ENCODE measurements around the gene CMTM8. TPM values are rescaled to one million over a fixed set of nuclear protein-coding genes. Genes with fewer than 3 reads are reported as not detected.

Gene CMTM8
- total RNA-seq, 6 experiments from 2014 or later, result 13.3 to 27.1 (median 20.9) TPM

DNA sequence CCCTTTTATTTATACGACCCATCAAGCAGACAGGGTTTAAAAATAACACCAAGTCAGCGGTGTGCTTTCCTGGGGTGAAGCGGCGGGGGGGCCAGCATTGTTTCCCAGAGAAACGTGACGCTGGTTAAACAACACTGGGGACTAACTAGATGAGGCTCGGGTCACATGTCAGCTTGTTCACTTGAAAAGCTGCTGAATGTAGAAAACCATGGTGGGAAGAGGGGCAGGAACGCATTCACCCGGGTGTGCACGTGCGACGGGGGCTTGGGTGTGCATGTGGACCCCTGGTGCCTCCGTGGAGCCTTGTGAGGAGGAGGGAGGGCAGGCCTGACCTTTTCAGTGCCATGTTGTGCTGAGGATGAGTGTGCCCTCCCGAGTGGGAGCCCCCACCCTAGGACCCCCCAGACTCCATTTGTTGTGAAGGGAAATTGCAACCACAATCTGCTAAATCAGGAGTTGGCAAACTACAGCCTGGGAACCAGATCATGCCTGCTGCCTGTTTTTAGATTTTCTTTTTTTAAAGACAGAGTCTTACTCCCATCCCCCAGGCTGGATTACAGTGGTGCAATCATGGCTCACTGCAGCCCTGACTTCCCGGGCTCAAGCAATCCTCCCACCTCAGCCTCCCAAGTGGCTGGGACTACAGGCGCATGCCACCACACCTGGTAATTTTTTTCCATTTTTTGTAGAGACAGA lies 82.8 kb downstream of the CMTM8 start:
- intact Hi-C loops (cut with DNase I), result no loop called here
- Histone ChIP-seq H3K9me3 (no peaks in the 10 kb centered on the region), H3K4me1 (peaks cover 0 to 13% (median 1%) of the 10 kb centered on the region in 4 donors), H3K36me3 (no peaks in the 10 kb centered on the region), H3K27me3 (no peaks in the 10 kb centered on the region), H3K27ac (no peak overlapping the region), H3K4me3 (no peak overlapping the region)
- DNase-seq (no peak), ATAC-seq (peak in 3 of 4 donors; percentile 23 to 50 (median 25))
- TF ChIP-seq CTCF (IDR thresholded peaks at IDR 0.05) (no peak), POLR2A (IDR thresholded peaks at IDR 0.05) (no peak)
- 76% methylated on average over 10 of the region's 16 CpGs for WGBS (ENCODE audit: insufficient coverage, low coverage, low lambda C conversion rate, missing lambda C conversion rate)

GRCh38 chr3:32322311-32322710 lies 83.8 kb downstream of the CMTM8 start:
- DNase-seq (no peak), ATAC-seq (no peak)
- WGBS (ENCODE audit: insufficient coverage, low coverage, low lambda C conversion rate, missing lambda C conversion rate), result 67% methylated on average over 1 of the region's 1 CpG
- Histone ChIP-seq H3K9me3 (no peaks in the 10 kb centered on the region), H3K27ac (no peak overlapping the region), H3K4me3 (no peak overlapping the region), H3K36me3 (no peaks in the 10 kb centered on the region), H3K27me3 (no peaks in the 10 kb centered on the region), H3K4me1 (peaks cover 0 to 13% (median 0%) of the 10 kb centered on the region in 4 donors)
- TF ChIP-seq POLR2A (IDR thresholded peaks at IDR 0.05) (no peak), CTCF (IDR thresholded peaks at IDR 0.05) (no peak)
- intact Hi-C loops (cut with DNase I), result no loop called here

DNA sequence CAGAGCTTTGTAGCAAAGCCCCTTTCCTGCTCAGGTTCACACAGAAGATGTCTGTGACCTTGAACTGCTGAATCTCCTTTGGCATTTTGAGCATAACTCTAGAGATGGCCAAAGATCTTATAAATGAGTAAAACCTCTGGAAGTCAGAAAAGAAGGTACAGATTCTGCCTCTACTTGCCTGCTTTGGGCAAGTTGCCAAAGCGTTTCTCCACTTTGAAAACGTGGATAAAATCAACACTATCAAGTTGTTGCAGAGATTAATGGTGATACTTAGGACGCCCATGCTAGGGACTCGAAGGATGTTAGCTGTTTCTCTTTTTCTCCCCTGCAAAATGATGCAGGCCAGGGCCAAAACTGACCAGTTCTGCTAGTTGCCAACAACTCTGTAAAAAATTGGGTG lies 85.1 kb downstream of the CMTM8 start:
- DNase-seq, result no peak
- intact Hi-C loops (cut with DNase I), result no loop called here
- TF ChIP-seq CTCF (IDR thresholded peaks at IDR 0.05) (no peak), POLR2A (IDR thresholded peaks at IDR 0.05) (no peak)
- 65% methylated on average over 4 of the region's 4 CpGs for WGBS (ENCODE audit: insufficient coverage, low coverage, low lambda C conversion rate, missing lambda C conversion rate)
- ATAC-seq, result no peak
- Histone ChIP-seq H3K9me3 (no peaks in the 10 kb centered on the region), H3K4me3 (no peak overlapping the region), H3K4me1 (peaks cover 0 to 13% (median 0%) of the 10 kb centered on the region in 4 donors), H3K27ac (no peak overlapping the region), H3K36me3 (no peaks in the 10 kb centered on the region), H3K27me3 (no peaks in the 10 kb centered on the region)

GRCh38 chr3:32325201-32325600 lies 86.7 kb downstream of the CMTM8 start:
- DNase-seq, result no peak
- WGBS (ENCODE audit: insufficient coverage, low coverage, low lambda C conversion rate, missing lambda C conversion rate), result 71% methylated on average over 4 of the region's 4 CpGs
- intact Hi-C loops (cut with DNase I), result no loop called here
- Histone ChIP-seq H3K36me3 (no peaks in the 10 kb centered on the region), H3K27me3 (no peaks in the 10 kb centered on the region), H3K4me1 (peaks cover 0 to 13% (median 0%) of the 10 kb centered on the region in 4 donors), H3K27ac (no peak overlapping the region), H3K4me3 (no peak overlapping the region), H3K9me3 (no peaks in the 10 kb centered on the region)
- no peak for TF ChIP-seq POLR2A (IDR thresholded peaks at IDR 0.05)
- no peak for TF ChIP-seq CTCF (IDR thresholded peaks at IDR 0.05)
- ATAC-seq, result no peak

Data from right lobe of liver (tissue), 6 donors.